AG04450 (cell line): ENCODE results near the gene SAMD4B. TPM values are rescaled to one million over a fixed set of nuclear protein-coding genes. Genes with fewer than 3 reads are reported as not detected.
A peak's percentile ranks its signal among the peaks of the same experiment; 100 is the strongest.

ENCODE experiments used
- CTCF ChIA-PET: fragments of 300-600, 350-600 bp; formaldehyde crosslinking; extraction: SDS; loops from one replicate; lab custom pipeline; 2022; ENCODE audit warnings: antibody characterized with exemption, inconsistent platforms; lab: Charles Lee
- POLR2A ChIA-PET: fragments of 350-600 bp; formaldehyde crosslinking; extraction: SDS; loops from one replicate; lab custom pipeline; 2021; ENCODE audit warnings: antibody characterized with exemption, inconsistent platforms; lab: Yijun Ruan, JAX
- DNase-seq: peaks from one replicate; pipeline ENCODE4 v3.0.0-alpha.2; 2011; ENCODE audit warnings: low read depth, low spot score
- H3K27ac ChIP-seq: one replicate; pipeline ENCODE4 v1.5.1; 2012; ENCODE audit warnings: low read depth, low read length, control low read depth
- H3K27me3 ChIP-seq: one replicate; pipeline ENCODE4 v1.6.0; 2012; ENCODE audit warnings: low read length; ENCODE audit not compliant: control insufficient read depth, insufficient read depth
- H3K4me3 ChIP-seq: 2 replicates; pipeline ENCODE4 v1.5.1; 2011; ENCODE audit warnings: mild to moderate bottlenecking, low read depth, low read length, control low read depth
- H3K9me3 ChIP-seq: 2 replicates; pipeline ENCODE4 v1.5.1; 2012; ENCODE audit warnings: low read length; ENCODE audit not compliant: control insufficient read depth, insufficient read depth
- CTCF ChIP-seq: IDR thresholded peaks from 2 replicates; pipeline ENCODE4 v1.5.1; 2011; ENCODE audit warnings: low read depth, low read length, control low read depth, inconsistent platforms
- polyA plus RNA-seq: library from polyadenylated mRNA; depleted of rRNA; stranded (reverse); fragments of >200 nt; gene quantifications from 2 replicates; pipeline ENCODE4 v1.2.3, GENCODE V29; 2011; rRNA removed
- small RNA-seq: library from RNA; depleted of rRNA; stranded (forward); fragments of <200 nt; gene quantifications from one replicate; pipeline ENCODE3, GENCODE V24; 2012; ENCODE audit warnings: low read depth; ENCODE audit not compliant: insufficient read length

SAMD4B gene
- polyA plus RNA-seq, 1 experiment, result 33.4 TPM

- POLR2A ChIA-PET, result interaction anchor here (0.7 to 1.9 kb wide), 9 partner anchors 9 to 62 kb away, joined by 3 to 44 read pairs (median 20); partner anchors contain the start of genes MED29, PAF1, PLEKHG2 and SUPT5H
- no peaks in the 10 kb centered on the region for H3K9me3 ChIP-seq
- no peak for DNase-seq
- TF ChIP-seq CTCF, result no peak
- H3K27ac ChIP-seq, result peak overlapping the region; percentile 52
- peak overlapping the region; percentile 99 for H3K4me3 ChIP-seq
- CTCF ChIA-PET, result interaction anchor here (1.4 to 1.8 kb wide), 4 partner anchors 23 to 98 kb away, joined by 5 to 10 read pairs (median 8); partner anchors contain the start of genes EID2B and PLEKHG2
- no peaks in the 10 kb centered on the region for H3K27me3 ChIP-seq
Measured at GRCh38 chr19:39434123-39435076, 92.2 kb downstream of the SAMD4B start.

Small RNA genes lying within 50 kb of the gene (small RNA-seq; reads per million reads assigned to genes)
- gene AC011445.2 (1.3 reads per million), gene MIR4530 (not detected), gene RN7SL566P (not detected)

Other genes starting within 250 kb of the SAMD4B start
- gene PAK4, start 216.6 kb upstream of the SAMD4B start, polyA plus RNA-seq, result 10.4 and 12.4 TPM in 2 replicates
- not detected in 2 replicates for gene NCCRP1, start 145.5 kb upstream of the SAMD4B start, polyA plus RNA-seq
- gene SYCN, start 138.2 kb upstream of the SAMD4B start, polyA plus RNA-seq, result not detected in 2 replicates
- gene IFNL3, start 97.4 kb upstream of the SAMD4B start, polyA plus RNA-seq, result not detected in 2 replicates
- gene IFNL4, start 93.6 kb upstream of the SAMD4B start, polyA plus RNA-seq, result not detected in 2 replicates
- not detected in 2 replicates for gene IFNL2, start 74.0 kb upstream of the SAMD4B start, polyA plus RNA-seq
- not detected in 2 replicates for gene IFNL1, start 46.0 kb upstream of the SAMD4B start, polyA plus RNA-seq
- 0.15 and 0.16 TPM in 2 replicates for gene LRFN1, start 21.6 kb upstream of the SAMD4B start, polyA plus RNA-seq
- 0.17 and 0.26 TPM in 2 replicates for gene GMFG, start 6.4 kb upstream of the SAMD4B start, polyA plus RNA-seq
- gene PAF1, start 48.7 kb downstream of the SAMD4B start, polyA plus RNA-seq, result 51.9 and 60.5 TPM in 2 replicates
- 28.0 and 29.9 TPM in 2 replicates for gene MED29, start 49.0 kb downstream of the SAMD4B start, polyA plus RNA-seq
- 4.1 and 8.3 TPM in 2 replicates for gene ZFP36, start 64.4 kb downstream of the SAMD4B start, polyA plus RNA-seq
- gene PLEKHG2, start 70.2 kb downstream of the SAMD4B start, polyA plus RNA-seq, result 12.3 and 19.1 TPM in 2 replicates
- 1,488 and 2,094 TPM in 2 replicates for gene RPS16, start 93.5 kb downstream of the SAMD4B start, polyA plus RNA-seq
- gene SUPT5H, start 103.2 kb downstream of the SAMD4B start, polyA plus RNA-seq, result 75.3 and 78.0 TPM in 2 replicates
- gene TIMM50, start 138.4 kb downstream of the SAMD4B start, polyA plus RNA-seq, result 58.9 and 75.0 TPM in 2 replicates
- 0.47 and 0.58 TPM in 2 replicates for gene DLL3, start 156.5 kb downstream of the SAMD4B start, polyA plus RNA-seq
- not detected in 2 replicates for gene SELENOV, start 172.7 kb downstream of the SAMD4B start, polyA plus RNA-seq
- 2.3 and 3.1 TPM in 2 replicates for gene EID2B, start 190.4 kb downstream of the SAMD4B start, polyA plus RNA-seq
- 11.3 and 11.5 TPM in 2 replicates for gene EID2, start 197.7 kb downstream of the SAMD4B start, polyA plus RNA-seq